Uterus (tissue), 4 donors: ENCODE measurements around the gene CCDC81. TPM values are rescaled to one million over a fixed set of nuclear protein-coding genes. Genes with fewer than 3 reads are reported as not detected.
"Not testable (repeated sequence)": the region's sequence is repeated elsewhere in the genome, so short reads cannot be mapped to it uniquely, and the experiment has no call there.

ENCODE experiments used
- DNase-seq, 2 donors: peaks; one replicate each; pipeline ENCODE4 v3.0.0-alpha.2; 2019 to 2020
- H3K27ac ChIP-seq, 2 donors: fragments of 200-600 bp; sonication (generic); 1 replicate in 1 of 2; 2 replicates in 1 of 2; pipeline ENCODE4 v1.5.1; 2016 to 2018
- H3K27me3 ChIP-seq, 2 donors: fragments of 200-600 bp; sonication (generic); one replicate each; pipeline ENCODE4 v1.5.1; 2018 to 2019; ENCODE audit warnings: control low read depth in 1 of 2
- H3K36me3 ChIP-seq, 2 donors: fragments of 200-600 bp; sonication (generic); one replicate each; pipeline ENCODE4 v1.5.1; 2019; ENCODE audit warnings: control low read depth in 1 of 2
- H3K4me1 ChIP-seq, 2 donors: fragments of 200-600 bp; sonication (generic); one replicate each; pipeline ENCODE4 v1.5.1; 2018 to 2019; ENCODE audit warnings: control low read depth in 1 of 2
- H3K4me3 ChIP-seq, 2 donors: fragments of 200-600 bp; sonication (generic); 1 replicate in 1 of 2; 2 replicates in 1 of 2; pipeline ENCODE4 v1.5.1; 2018 to 2019; ENCODE audit warnings: mild to moderate bottlenecking in 1 of 2
- H3K9me3 ChIP-seq, 2 donors: fragments of 200-600 bp; sonication (generic); one replicate each; pipeline ENCODE4 v1.5.1; 2019; ENCODE audit warnings: control low read depth in 1 of 2
- POLR2A ChIP-seq, 2 donors: fragments of 450-650 bp; IDR thresholded peaks; one replicate each; pipeline ENCODE4 v1.6.1; 2016; ENCODE audit warnings: antibody characterized with exemption in 2 of 2, mild to moderate bottlenecking in 1 of 2, moderate library complexity in 1 of 2
- intact Hi-C: fragments of 100-400 bp; cut with DNase I; formaldehyde crosslinking; loops from one replicate; pipeline ENCODE4 v1.15.1; 2023; ENCODE audit warnings: low total_unique reads
- total RNA-seq, 4 donors: library from RNA; depleted of rRNA in 3 of 4; stranded (reverse); fragments of >200 nt in 3 of 4; gene quantifications; one replicate each; pipeline versions ENCODE4 v1.1.0 to v1.2.4, GENCODE V29; 2014 to 2023
- TF ChIP-seq, protein P1 (sequence below), 4 experiments: fragments of 200-600 bp in 2 of 4; fragments of 450-650 bp in 2 of 4; sonication (generic) in 2 of 4; IDR thresholded peaks; one replicate each; pipeline ENCODE4 v1.5.1; 2016 to 2019; ENCODE audit warnings: antibody characterized with exemption in 4 of 4, mild to moderate bottlenecking in 2 of 4, moderate library complexity in 1 of 4
- donor health status: DM: yes; HTN: yes; CAD: no.

Gene CCDC81
- total RNA-seq, 4 donors from 2014 or later: 0.59 to 9.2 (median 3.4) TPM; not detected in 1

DNA sequence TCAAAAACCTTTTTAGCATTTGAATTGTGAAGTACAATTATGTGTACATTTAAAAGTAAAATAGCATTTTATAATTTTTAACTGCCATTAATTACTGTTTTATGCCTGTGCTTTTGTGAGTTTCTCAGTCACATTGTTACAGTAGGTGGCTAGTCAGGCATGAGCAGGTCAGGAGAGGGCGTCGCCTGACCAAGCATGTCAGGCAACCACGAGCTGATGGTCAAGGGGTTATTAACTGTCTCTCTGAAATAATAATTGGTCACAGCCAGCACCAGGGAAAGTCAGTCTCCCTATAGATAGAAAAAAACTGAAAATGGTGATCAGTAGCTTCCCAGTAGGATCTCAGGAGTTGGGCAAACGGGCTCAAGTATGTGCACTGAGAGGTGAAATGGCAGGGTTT is 19.4 kb upstream of the CCDC81 start:
- Histone ChIP-seq H3K9me3 (no peaks in the 10 kb centered on the region), H3K36me3 (no peaks in the 10 kb centered on the region), H3K4me3 (no peak overlapping the region), H3K4me1 (no peaks in the 10 kb centered on the region), H3K27ac (no peak overlapping the region), H3K27me3 (no peaks in the 10 kb centered on the region)
- no peak for DNase-seq
- TF ChIP-seq, protein P1, sequence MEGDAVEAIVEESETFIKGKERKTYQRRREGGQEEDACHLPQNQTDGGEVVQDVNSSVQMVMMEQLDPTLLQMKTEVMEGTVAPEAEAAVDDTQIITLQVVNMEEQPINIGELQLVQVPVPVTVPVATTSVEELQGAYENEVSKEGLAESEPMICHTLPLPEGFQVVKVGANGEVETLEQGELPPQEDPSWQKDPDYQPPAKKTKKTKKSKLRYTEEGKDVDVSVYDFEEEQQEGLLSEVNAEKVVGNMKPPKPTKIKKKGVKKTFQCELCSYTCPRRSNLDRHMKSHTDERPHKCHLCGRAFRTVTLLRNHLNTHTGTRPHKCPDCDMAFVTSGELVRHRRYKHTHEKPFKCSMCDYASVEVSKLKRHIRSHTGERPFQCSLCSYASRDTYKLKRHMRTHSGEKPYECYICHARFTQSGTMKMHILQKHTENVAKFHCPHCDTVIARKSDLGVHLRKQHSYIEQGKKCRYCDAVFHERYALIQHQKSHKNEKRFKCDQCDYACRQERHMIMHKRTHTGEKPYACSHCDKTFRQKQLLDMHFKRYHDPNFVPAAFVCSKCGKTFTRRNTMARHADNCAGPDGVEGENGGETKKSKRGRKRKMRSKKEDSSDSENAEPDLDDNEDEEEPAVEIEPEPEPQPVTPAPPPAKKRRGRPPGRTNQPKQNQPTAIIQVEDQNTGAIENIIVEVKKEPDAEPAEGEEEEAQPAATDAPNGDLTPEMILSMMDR (IDR thresholded peaks at IDR 0.05): no peak
- intact Hi-C loops: no loop called here

DNA sequence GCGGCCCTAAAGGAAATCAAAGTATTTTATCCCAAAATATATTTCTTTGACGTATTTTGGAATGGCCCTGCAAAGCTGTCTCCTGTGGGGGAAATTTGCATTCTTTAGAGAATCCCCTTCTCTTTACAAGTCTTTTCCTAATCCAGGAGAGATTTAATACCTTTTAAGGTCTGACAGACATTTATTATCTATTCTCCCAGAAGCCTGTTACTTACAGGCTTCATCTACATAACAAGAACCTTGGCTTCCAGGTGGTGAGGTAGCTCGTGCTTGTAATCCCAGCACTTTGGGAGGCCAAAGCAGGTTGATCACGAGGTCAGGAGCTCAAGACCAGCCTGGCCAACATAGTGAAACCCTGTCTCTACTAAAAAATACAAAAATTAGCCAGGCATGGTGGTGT is 17.3 kb upstream of the CCDC81 start:
- H3K27me3 ChIP-seq, H3K36me3 ChIP-seq, intact Hi-C loops, DNase-seq, H3K9me3 ChIP-seq, H3K4me3 ChIP-seq, H3K27ac ChIP-seq, H3K4me1 ChIP-seq: not testable (repeated sequence)

DNA sequence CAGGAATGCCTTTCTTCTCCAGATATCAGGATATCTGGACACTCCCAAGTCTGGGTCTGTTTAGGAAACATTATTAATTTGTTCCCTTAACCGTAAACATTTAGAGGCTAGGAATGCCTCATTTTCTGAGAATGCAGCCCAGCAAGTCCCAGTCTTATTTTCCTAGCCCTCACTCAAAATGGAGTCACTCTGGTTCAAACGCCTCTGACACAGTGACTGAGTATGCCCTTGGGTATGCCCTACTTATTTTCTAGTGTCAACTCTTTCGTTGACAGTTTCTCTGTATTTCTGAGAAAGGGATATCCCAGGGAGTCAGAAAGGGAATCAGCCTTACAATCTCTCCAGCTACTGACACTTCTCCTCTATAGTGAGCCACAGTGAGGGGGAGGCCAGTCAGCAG is 16.0 kb upstream of the CCDC81 start:
- DNase-seq: no peak
- H3K27me3 ChIP-seq: no peaks in the 10 kb centered on the region
- no peaks in the 10 kb centered on the region for H3K4me1 ChIP-seq
- H3K4me3 ChIP-seq: no peak overlapping the region
- intact Hi-C loops: no loop called here
- H3K36me3 ChIP-seq: no peaks in the 10 kb centered on the region
- no peak overlapping the region for H3K27ac ChIP-seq
- H3K9me3 ChIP-seq: no peaks in the 10 kb centered on the region
- TF ChIP-seq, protein P1 (IDR thresholded peaks at IDR 0.05): no peak
- TF ChIP-seq POLR2A (IDR thresholded peaks at IDR 0.05): no peak

DNA sequence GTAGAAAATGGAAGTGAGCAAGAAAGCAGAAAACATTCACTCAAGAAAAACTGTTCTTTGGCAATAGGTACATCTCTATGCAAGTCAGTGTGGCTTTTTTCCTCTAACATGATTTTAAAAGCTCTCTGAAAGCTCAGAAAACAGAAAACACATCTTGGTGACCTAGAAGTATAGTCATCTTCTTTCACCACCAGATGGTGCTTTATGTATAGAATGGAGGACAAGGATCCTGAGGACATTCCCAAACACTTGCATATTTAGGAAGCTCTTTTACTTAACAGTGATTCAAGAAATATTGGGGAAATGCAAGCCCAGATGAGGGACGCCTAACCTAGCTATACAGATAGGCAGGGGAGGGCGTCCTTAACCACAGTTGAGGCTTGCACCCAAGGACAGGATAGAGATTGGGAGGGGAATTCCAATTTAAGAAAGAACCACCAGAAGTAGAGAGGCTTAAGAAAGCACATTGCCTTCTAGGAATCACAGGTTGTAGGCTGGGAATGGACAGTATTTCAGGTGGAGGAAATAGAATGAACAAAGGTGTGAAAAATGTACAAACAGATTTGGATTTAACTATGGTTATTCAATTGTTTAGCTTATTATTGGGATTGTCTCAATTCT is 13.8 kb upstream of the CCDC81 start:
- Histone ChIP-seq H3K36me3 (no peaks in the 10 kb centered on the region), H3K4me1 (no peaks in the 10 kb centered on the region), H3K9me3 (no peaks in the 10 kb centered on the region), H3K27me3 (no peaks in the 10 kb centered on the region), H3K4me3 (no peak overlapping the region), H3K27ac (no peak overlapping the region)
- intact Hi-C loops: no loop called here
- DNase-seq: no peak
- no peak for TF ChIP-seq POLR2A (IDR thresholded peaks at IDR 0.05)
- TF ChIP-seq, protein P1 (IDR thresholded peaks at IDR 0.05): no peak

DNA sequence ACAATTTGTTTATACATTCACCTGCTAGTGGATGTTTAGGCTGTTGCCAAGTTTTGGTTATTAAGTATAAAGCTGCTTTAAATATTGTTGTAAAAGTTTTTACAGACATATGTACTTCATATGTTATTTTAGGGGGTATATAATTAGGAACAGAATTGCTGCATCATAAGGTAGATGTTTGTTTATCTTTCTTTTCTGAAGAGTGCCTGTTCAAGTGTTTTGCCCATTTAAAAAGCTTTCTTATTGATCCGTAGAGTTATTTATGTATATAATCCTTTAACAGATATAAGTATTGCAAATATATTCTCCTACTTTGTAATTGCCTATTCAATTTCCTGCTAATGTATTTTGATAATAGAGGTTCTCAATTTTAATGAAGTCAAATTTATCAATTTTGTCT is 11.3 kb upstream of the CCDC81 start:
- intact Hi-C loops: no loop called here

More for the DNA sequence above, 11.3 kb upstream of the CCDC81 start:
- no peaks in the 10 kb centered on the region for H3K4me1 ChIP-seq
- no peaks in the 10 kb centered on the region for H3K9me3 ChIP-seq
- H3K4me3 ChIP-seq: no peak overlapping the region
- no peak overlapping the region for H3K27ac ChIP-seq
- H3K36me3 ChIP-seq: no peaks in the 10 kb centered on the region
- H3K27me3 ChIP-seq: no peaks in the 10 kb centered on the region
- DNase-seq: no peak
- TF ChIP-seq, protein P1 (IDR thresholded peaks at IDR 0.05): no peak
- no peak for TF ChIP-seq POLR2A (IDR thresholded peaks at IDR 0.05)
